ENCODE measurements around the gene CASP14.
"Not testable (repeated sequence)": the region's sequence is repeated elsewhere in the genome, so short reads cannot be mapped to it uniquely, and the experiment has no call there.

Gene CASP14

DNA sequence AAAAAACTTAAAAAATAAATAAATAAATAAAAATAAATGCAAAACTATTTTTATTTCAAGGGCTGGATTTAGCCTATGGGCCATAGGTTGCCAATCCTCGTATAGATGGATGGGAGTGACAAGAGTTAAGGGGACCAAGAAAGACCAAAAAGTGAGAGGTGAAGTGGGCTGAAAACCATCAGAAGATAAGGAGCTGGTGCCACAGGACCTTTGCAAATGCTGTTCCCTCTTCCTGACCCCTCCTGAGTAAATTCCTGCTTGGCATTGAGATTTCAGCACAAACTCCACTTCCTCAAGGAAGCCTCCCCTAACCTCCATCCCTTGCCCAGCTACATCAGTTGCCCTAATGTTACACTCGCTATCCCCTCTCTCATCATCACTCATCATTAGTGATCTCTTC, 43.7 kb downstream of the CASP14 start:
- Mint-ChIP-seq H3K27ac (no peak overlapping the region), H3K4me1 (peaks cover 5% of the 10 kb centered on the region), H3K9me3 (no peaks in the 10 kb centered on the region), H3K36me3 (no peaks in the 10 kb centered on the region), H3K4me3 (no peak overlapping the region), H3K27me3 (no peaks in the 10 kb centered on the region)
- CTCF ChIA-PET, result interaction anchor here (0.9 to 5.6 kb wide), 6 partner anchors 9 to 463 kb away, joined by 3 to 33 read pairs (median 10); no protein-coding TSS in a partner anchor
- no peak for DNase-seq

DNA sequence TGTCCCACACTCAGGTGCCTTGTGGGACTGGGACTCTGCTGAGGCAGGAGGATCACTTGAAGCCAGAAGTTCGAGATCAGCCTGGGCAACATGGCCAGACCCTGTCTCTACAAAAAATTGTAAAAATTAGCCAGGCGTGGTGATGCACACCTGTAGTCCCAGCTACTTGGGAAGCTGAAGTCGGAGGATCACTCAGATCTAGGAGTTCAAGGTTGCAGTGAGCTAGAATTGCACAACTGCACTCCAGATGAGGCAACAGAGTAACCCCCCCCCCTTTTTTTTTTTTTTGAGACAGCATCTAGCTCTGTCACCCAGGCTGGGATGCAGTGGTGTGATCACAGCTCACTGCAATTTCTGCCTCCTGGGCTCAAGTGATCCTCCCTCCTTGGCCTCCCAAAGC, 46.9 kb downstream of the CASP14 start:
- CTCF ChIA-PET, result no interaction called here
- no peak overlapping the region for H3K4me3 Mint-ChIP-seq
- H3K36me3 Mint-ChIP-seq, result no peaks in the 10 kb centered on the region

DNA sequence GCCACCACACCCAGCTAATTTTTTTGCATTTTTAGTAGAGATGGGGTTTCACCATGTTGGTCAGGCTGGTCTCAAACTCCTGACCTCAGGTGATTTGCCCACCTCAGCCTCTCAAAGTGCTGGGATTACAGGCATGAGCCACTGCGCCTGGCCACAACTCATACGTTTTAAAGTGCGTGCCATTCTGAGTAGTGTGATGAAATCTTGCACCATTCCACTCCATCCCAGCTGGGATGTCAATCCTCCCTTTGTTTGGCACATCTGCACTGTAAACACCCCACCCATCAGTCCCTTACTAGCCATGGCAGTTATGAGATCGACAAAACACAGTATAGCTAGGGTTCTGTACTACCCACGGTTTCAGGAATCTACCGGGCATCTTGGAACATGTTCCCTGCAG, 48.7 kb downstream of the CASP14 start:
- not testable (repeated sequence) for H3K27ac Mint-ChIP-seq

More for the DNA sequence above, 46.9 kb downstream of the CASP14 start:
- peaks cover 5% of the 10 kb centered on the region for H3K4me1 Mint-ChIP-seq
- no peak for DNase-seq
- H3K27ac Mint-ChIP-seq, result no peak overlapping the region
- H3K9me3 Mint-ChIP-seq, result no peaks in the 10 kb centered on the region
- H3K27me3 Mint-ChIP-seq, result peaks cover 4% of the 10 kb centered on the region

DNA sequence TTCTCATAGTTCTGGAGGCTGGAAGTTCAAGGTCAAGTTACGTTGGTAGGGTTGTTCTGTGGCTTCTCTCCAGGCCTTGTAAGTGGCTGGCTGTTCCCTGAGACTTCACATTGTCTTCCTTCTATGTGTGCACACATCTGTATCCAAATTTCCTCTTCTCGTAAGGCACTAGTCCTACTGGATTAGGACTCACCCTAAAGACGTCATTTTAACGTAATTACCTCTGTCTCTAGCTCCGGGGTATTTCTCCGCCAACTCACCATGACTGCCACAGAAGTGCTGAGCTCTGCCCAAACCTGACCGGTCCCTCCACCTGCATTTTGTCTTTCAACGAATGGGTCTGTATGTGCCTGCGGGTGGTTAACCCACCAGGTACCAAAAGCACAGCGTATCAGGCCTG, 49.2 kb downstream of the CASP14 start:
- DNase-seq, result no peak
- Mint-ChIP-seq H3K36me3 (no peaks in the 10 kb centered on the region), H3K27ac (no peak overlapping the region), H3K4me1 (no peaks in the 10 kb centered on the region), H3K27me3 (peaks cover 4% of the 10 kb centered on the region), H3K4me3 (no peak overlapping the region), H3K9me3 (peaks cover 7% of the 10 kb centered on the region)
- CTCF ChIA-PET, result interaction anchor here (0.6 to 0.8 kb wide), 2 partner anchors 9 to 253 kb away, joined by 3 to 4 read pairs; no protein-coding TSS in a partner anchor

More for the DNA sequence above, 48.7 kb downstream of the CASP14 start:
- H3K36me3 Mint-ChIP-seq, CTCF ChIA-PET, H3K4me1 Mint-ChIP-seq, H3K9me3 Mint-ChIP-seq, DNase-seq, H3K27me3 Mint-ChIP-seq, H3K4me3 Mint-ChIP-seq: not testable (repeated sequence)

DNA sequence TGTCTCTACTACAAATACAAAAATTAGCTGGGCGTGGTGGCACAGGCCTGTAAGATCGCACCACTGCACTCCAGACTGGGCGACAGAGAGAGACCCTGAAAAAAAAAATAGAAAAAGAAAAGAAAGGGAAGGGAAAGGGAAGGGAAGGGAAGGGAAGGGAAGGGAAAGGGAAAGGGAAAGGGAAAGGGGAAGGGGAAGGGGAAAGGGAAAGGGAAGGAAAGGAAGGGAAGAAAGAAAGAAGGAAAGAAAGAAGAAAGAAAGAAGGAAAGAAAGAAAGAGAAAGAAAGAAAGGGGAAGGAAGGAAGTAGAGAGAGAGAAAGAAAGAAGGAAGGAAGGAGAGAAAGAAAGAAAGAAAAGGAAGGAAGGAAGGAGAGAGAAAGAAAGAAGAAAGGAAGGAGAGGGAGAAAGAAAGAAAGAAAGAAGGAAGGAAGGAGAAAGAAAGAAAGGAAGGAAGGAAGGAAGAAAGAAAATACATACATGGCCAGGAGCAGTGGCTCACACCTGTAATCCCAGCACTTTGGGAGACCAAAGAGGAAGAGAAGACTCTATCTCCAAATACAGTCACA, 49.8 kb downstream of the CASP14 start:
- Mint-ChIP-seq H3K4me3 (no peak overlapping the region), H3K27ac (no peak overlapping the region), H3K4me1 (no peaks in the 10 kb centered on the region), H3K9me3 (peaks cover 11% of the 10 kb centered on the region), H3K36me3 (no peaks in the 10 kb centered on the region), H3K27me3 (peaks cover 4% of the 10 kb centered on the region)
- no peak for DNase-seq
- CTCF ChIA-PET, result interaction anchor here (0.6 to 4.8 kb wide), 3 partner anchors 9 to 253 kb away, joined by 3 to 76 read pairs (median 4); no protein-coding TSS in a partner anchor

DNA sequence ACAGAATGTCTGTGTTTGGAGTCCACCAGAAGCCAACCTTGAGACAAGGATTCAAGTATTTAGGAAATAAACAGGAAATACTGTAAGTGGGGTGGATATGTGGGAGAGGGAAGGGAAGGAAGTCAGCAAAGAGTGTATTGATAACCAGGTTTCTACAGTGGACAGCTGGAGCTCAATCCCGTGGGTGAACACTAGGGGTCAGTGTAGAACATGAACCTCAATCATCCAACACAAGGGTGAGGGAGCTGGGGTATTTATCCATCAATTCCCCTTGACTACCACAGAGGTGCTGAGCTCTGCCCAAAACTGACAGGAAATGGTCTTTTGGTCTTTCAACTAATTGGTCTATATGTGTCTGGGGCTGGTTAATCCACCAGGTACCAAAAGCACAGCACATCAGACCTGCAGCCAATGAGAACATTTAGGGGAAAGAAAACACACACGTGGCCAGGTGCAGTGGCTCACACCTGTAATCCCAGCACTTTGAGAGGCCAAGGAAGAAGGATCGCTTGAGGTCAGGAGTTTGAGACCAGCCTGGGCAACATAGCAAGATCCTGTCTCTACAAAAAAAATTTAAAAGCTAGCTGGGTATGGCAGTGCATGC, 52.3 kb downstream of the CASP14 start:
- peaks cover 22% of the 10 kb centered on the region for H3K27me3 Mint-ChIP-seq
- H3K4me1 Mint-ChIP-seq, result peaks cover 3% of the 10 kb centered on the region
- no peak overlapping the region for H3K4me3 Mint-ChIP-seq
- CTCF ChIA-PET, result interaction anchor here (1.2 to 4.8 kb wide), 14 partner anchors 11 to 455 kb away, joined by 3 to 76 read pairs (median 6); no protein-coding TSS in a partner anchor
- H3K9me3 Mint-ChIP-seq, result peaks cover 22% of the 10 kb centered on the region
- peak; percentile 76 for DNase-seq
- no peak overlapping the region for H3K27ac Mint-ChIP-seq
- H3K36me3 Mint-ChIP-seq, result no peaks in the 10 kb centered on the region

DNA sequence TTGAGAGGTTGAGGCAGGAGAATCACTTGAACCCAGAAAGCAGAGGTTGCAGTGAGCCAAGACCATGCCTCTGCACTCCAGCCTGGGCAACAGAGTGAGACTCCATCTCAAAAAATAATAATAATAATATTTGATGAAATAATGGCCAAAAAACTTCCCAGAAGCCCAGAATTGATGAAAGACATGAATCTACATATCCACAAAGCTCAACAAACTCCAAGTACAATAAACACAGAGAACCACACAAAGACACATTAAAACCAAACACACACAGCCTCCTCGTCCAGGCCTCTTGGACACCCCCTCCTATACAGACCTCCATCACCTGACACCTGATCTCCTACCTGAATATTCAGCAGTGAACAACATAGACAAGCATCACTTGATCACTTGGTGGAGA, 54.7 kb downstream of the CASP14 start:
- Mint-ChIP-seq H3K4me3 (no peak overlapping the region), H3K9me3 (peaks cover 22% of the 10 kb centered on the region), H3K4me1 (peaks cover 12% of the 10 kb centered on the region), H3K36me3 (no peaks in the 10 kb centered on the region), H3K27ac (no peak overlapping the region), H3K27me3 (peaks cover 46% of the 10 kb centered on the region)
- no peak for DNase-seq
- CTCF ChIA-PET, result interaction anchor here (4.8 kb wide), 1 partner anchor 48 kb away, joined by 76 read pairs; no protein-coding TSS in a partner anchor

DNA sequence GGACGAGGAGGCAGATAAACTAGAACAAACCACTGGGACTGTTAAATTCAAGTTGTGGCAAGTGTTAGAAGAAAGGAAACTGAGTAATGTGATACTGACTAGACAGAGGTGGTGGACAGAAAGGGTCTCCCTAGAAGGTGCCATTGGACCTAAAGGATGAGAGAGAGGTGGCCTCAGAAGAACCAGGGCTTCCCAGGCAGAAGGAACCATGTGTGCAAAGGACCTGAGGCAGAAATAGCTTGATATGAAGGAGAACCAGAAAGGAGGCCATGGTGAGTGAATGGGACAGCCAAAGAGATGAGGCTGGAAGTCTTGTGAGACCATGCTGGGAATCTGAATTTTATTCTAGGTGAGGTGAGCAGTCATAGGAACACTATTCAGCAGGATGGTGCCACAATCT, 55.1 kb downstream of the CASP14 start:
- peaks cover 46% of the 10 kb centered on the region for H3K27me3 Mint-ChIP-seq
- peaks cover 12% of the 10 kb centered on the region for H3K4me1 Mint-ChIP-seq
- no peak overlapping the region for H3K4me3 Mint-ChIP-seq
- peaks cover 22% of the 10 kb centered on the region for H3K9me3 Mint-ChIP-seq
- no peaks in the 10 kb centered on the region for H3K36me3 Mint-ChIP-seq
- CTCF ChIA-PET, result interaction anchor here (4.8 kb wide), 1 partner anchor 48 kb away, joined by 76 read pairs; no protein-coding TSS in a partner anchor
- DNase-seq, result no peak
- H3K27ac Mint-ChIP-seq, result no peak overlapping the region

DNA sequence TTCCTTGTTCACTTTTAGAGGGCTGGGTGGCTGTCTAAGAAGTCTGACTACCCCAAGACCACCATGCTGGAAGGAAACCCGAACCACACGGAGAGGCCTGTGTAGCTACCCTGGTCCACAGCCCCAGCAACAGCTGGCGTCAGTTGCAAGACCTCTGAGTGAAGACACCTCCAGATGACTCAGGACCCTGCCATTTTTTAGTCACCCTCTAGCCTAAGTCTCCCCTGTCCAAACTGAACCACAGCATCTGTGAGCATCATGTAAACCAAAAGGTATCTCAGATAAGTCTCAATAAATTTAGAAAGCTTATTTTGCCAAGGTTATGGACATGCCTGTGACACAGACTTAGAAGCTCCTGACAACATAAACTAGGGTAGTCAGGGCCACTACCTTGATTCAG, 55.8 kb downstream of the CASP14 start:
- DNase-seq, result no peak
- no peak overlapping the region for H3K4me3 Mint-ChIP-seq
- no peaks in the 10 kb centered on the region for H3K36me3 Mint-ChIP-seq
- peaks cover 22% of the 10 kb centered on the region for H3K9me3 Mint-ChIP-seq
- H3K27ac Mint-ChIP-seq, result no peak overlapping the region
- H3K27me3 Mint-ChIP-seq, result peaks cover 48% of the 10 kb centered on the region
- CTCF ChIA-PET, result interaction anchor here (0.7 kb wide), 1 partner anchor 52 kb away, joined by 3 read pairs; no protein-coding TSS in a partner anchor
- H3K4me1 Mint-ChIP-seq, result peaks cover 12% of the 10 kb centered on the region

DNA sequence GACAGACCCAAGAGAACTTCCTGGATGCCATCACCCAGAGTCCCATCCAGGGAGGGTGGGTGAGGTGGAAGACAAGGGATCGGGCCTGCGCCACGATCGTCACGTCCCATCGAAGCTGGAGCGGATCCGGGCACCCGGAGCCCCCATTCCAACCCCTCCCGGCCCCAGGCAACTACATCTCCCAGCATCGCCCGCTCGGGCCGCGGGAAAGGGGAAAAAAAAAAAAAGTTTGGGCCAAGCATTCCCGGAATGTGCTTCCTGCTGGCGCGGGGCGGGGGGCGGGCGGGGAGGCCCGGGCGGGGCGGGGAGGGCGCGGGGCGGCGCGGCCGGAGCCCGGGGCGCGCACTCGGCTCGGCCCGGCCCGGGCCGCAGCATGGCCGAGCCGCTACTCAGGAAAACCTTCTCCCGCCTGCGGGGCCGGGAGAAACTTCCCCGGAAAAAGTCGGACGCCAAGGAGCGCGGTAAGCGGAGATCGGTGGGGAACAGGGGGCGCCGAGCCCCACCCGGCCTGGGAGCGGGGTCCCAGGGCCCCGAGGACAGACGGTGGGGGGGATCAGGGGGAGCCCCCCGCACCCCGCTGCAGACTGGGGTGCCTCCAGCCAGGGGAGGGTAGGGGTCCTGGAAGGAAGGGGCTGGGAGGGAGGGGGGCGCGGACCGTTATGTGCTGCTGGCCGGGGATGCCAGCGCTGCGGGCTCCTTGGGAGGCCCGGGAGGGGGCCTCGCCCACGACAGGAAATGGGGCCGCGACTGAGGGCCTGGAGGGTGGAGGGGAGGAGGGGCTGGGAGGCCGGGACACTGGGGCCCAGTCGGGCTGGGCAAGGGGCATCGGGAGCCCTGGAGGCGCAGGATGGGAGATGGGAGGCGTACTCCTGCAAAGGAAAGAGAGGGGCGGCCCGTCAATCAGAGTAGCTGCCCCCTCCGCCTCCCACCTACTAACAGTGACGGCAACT, 58.1 kb downstream of the CASP14 start, which contains the start of gene SYDE1:
TSS of gene SYDE1 (plus strand) at position 341 of the 950 bp plus-strand sequence. CDS start at position 374, 33 bp downstream.
- Mint-ChIP-seq H3K27me3 (peaks cover 48% of the 10 kb centered on the region), H3K36me3 (no peaks in the 10 kb centered on the region), H3K9me3 (peaks cover 17% of the 10 kb centered on the region), H3K4me1 (peaks cover 12% of the 10 kb centered on the region), H3K4me3 (peak within 1 kb of the TSS; percentile 24), H3K27ac (no peak within 1 kb of the TSS)
- CTCF ChIA-PET, result no interaction called here
- no peak for DNase-seq

All from activated naive CD4-positive, alpha-beta T cell treated with anti-CD3 and anti-CD28 coated beads, Interleukin-2, amount 10 ng/mL, durations not matched to agents 7 days and 5 days (primary cell).